Testis (tissue), 3 donors: Measurements from ENCODE around the gene TJP1. TPM values are rescaled to one million over a fixed set of nuclear protein-coding genes. Genes with fewer than 3 reads are reported as not detected.

Source experiments
- DNase-seq: peaks from one replicate; pipeline ENCODE4 v3.0.0-alpha.2; 2019
- H3K27ac ChIP-seq, 2 donors: fragments of 200-600 bp; sonication (generic); one replicate each; pipeline ENCODE4 v1.5.1; 2019
- H3K27me3 ChIP-seq: fragments of 200-600 bp; sonication (generic); one replicate; pipeline ENCODE4 v1.5.1; 2019
- H3K36me3 ChIP-seq: fragments of 200-600 bp; sonication (generic); one replicate; pipeline ENCODE4 v1.5.1; 2017; ENCODE audit warnings: low read depth; ENCODE audit errors: missing control alignments
- H3K4me1 ChIP-seq: fragments of 200-600 bp; sonication (generic); one replicate; pipeline ENCODE4 v1.5.1; 2019
- H3K4me3 ChIP-seq, 2 donors: fragments of 200-600 bp; sonication (generic); one replicate each; pipeline ENCODE4 v1.5.1; 2017 to 2019
- H3K9me3 ChIP-seq: fragments of 200-600 bp; sonication (generic); one replicate; pipeline ENCODE4 v1.5.1; 2017
- POLR2A ChIP-seq: fragments of 450-650 bp; IDR thresholded peaks from one replicate; pipeline ENCODE4 v1.6.1; 2017; ENCODE audit warnings: antibody characterized with exemption, mild to moderate bottlenecking, moderate library complexity
- WGBS, 2 donors: methylation state at CpG; one replicate each; pipeline ENCODE4 v1.1.5; 2018; 5-methylcytosine and 5-hydroxymethylcytosine counted together
- intact Hi-C: fragments of 100-400 bp; cut with DNase I; formaldehyde crosslinking; loops from one replicate; pipeline ENCODE4 v1.15.1; 2023; ENCODE audit warnings: low total_unique reads
- polyA plus RNA-seq: library from polyadenylated mRNA; stranded (reverse); fragments of 350-450 nt; fragmentation: Illumina TruSeq; extraction: RNeasy Lipid Tissue Mini Kit (QIAGEN cat#74804); gene quantifications from one replicate; pipeline ENCODE4 v1.2.3, GENCODE V29; 2014; ENCODE audit warnings: low read depth, low replicate concordance; ENCODE audit not compliant: insufficient read depth
- total RNA-seq, 2 donors: library from RNA; depleted of rRNA; stranded (reverse); fragments of >200 nt; gene quantifications; one replicate each; pipeline ENCODE4 v1.2.3, GENCODE V29; 2016
- TF ChIP-seq, protein P1 (sequence below), 3 experiments: fragments of 450-650 bp in 2 of 3; fragments of 200-600 bp in 1 of 3; sonication (generic) in 1 of 3; IDR thresholded peaks; one replicate each; pipeline ENCODE4 v1.5.1; 2016 to 2019; ENCODE audit warnings: antibody characterized with exemption in 3 of 3, mild to moderate bottlenecking in 2 of 3, moderate library complexity in 1 of 3

Gene TJP1
- total and polyA plus RNA-seq, 3 donors from 2014 or later, result 102 to 315 (median 255) TPM

DNA sequence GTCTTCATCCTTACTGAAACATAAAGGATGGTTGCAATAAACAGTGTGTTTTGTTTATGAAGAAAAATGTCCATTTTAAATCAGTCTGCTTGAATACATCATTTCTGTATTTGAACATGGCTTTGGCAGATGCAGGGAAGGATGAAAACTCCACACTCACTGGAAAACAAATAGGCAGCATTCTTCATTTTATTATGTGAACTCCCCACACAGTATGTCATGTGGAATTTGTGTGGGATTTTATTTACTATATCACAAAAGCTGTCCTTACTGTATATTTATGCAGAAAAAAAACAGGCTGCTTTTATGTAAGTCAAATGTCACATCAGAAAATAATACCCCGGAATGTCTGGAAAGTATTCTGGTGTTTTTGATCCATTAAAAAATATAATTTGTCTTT lies 44.1 kb upstream of the TJP1 start:
- Histone ChIP-seq H3K9me3 (no peaks in the 10 kb centered on the region), H3K36me3 (no peaks in the 10 kb centered on the region), H3K27ac (no peak overlapping the region), H3K4me3 (no peak overlapping the region), H3K4me1 (peaks cover 59% of the 10 kb centered on the region), H3K27me3 (no peaks in the 10 kb centered on the region)
- WGBS, 2 donors, result 88% methylated on average over 1 of the region's 1 CpG
- DNase-seq, result no peak
- TF ChIP-seq, protein P1, sequence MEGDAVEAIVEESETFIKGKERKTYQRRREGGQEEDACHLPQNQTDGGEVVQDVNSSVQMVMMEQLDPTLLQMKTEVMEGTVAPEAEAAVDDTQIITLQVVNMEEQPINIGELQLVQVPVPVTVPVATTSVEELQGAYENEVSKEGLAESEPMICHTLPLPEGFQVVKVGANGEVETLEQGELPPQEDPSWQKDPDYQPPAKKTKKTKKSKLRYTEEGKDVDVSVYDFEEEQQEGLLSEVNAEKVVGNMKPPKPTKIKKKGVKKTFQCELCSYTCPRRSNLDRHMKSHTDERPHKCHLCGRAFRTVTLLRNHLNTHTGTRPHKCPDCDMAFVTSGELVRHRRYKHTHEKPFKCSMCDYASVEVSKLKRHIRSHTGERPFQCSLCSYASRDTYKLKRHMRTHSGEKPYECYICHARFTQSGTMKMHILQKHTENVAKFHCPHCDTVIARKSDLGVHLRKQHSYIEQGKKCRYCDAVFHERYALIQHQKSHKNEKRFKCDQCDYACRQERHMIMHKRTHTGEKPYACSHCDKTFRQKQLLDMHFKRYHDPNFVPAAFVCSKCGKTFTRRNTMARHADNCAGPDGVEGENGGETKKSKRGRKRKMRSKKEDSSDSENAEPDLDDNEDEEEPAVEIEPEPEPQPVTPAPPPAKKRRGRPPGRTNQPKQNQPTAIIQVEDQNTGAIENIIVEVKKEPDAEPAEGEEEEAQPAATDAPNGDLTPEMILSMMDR (IDR thresholded peaks at IDR 0.05), result no peak
- TF ChIP-seq POLR2A, result no peak
- intact Hi-C loops, result no loop called here

DNA sequence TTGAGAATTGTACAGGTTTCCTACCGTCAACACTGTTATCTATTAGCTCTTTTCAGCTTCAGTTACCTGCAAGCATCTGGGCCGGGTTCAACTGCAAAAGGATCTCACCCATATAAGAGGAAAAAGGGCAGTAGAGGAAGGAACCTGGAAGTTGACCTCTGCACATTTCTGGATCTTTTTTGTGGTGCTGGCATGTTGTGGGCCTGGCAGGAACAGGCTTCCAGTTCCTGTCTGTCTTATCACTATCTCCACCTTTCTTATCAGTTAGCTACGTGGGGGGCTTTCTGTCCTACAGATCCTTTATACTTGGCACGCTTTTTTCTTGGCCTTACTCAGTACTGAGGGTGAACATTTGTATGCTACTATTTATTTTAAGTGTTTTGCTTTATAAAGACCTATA lies 42.2 kb upstream of the TJP1 start:
- intact Hi-C loops, result no loop called here
- TF ChIP-seq POLR2A, result no peak
- TF ChIP-seq, protein P1 (IDR thresholded peaks at IDR 0.05), result no peak
- H3K4me1 ChIP-seq, result peaks cover 49% of the 10 kb centered on the region
- H3K9me3 ChIP-seq, result no peaks in the 10 kb centered on the region
- H3K36me3 ChIP-seq, result no peaks in the 10 kb centered on the region
- no peak for DNase-seq
- H3K27me3 ChIP-seq, result no peaks in the 10 kb centered on the region
- WGBS, 2 donors, result 51 to 60% methylated on average over 4 of the region's 4 CpGs
- peak overlapping the region; percentile 35 to 74 for H3K27ac ChIP-seq
- no peak overlapping the region for H3K4me3 ChIP-seq

DNA sequence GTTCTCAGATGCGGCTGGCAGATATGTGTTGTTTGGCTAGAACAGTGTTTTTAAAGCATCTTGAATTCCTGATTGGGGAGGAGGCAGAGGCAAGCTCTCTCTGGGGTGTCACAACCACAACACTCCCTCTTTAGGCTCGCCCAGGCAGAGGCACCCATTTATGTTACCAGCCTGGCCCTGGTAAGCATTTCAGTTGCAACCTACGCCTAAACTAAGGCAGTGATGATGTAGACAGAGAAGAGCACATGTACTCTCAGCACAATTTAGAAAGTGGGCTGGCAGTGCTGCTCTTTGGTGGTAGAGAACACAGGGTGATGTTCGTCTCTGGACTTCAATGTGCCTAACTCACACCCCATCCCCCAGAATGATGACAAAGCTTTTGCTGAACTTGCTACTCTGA lies 41.2 kb upstream of the TJP1 start:
- no peaks in the 10 kb centered on the region for H3K9me3 ChIP-seq
- 65 to 72% methylated on average over 4 of the region's 4 CpGs for WGBS, 2 donors
- peaks cover 40% of the 10 kb centered on the region for H3K4me1 ChIP-seq
- no peak for DNase-seq
- peak overlapping the region; percentile 34 to 59 for H3K27ac ChIP-seq
- intact Hi-C loops, result no loop called here
- TF ChIP-seq, protein P1 (IDR thresholded peaks at IDR 0.05), result no peak
- TF ChIP-seq POLR2A, result no peak
- no peaks in the 10 kb centered on the region for H3K27me3 ChIP-seq
- no peaks in the 10 kb centered on the region for H3K36me3 ChIP-seq
- no peak overlapping the region for H3K4me3 ChIP-seq

DNA sequence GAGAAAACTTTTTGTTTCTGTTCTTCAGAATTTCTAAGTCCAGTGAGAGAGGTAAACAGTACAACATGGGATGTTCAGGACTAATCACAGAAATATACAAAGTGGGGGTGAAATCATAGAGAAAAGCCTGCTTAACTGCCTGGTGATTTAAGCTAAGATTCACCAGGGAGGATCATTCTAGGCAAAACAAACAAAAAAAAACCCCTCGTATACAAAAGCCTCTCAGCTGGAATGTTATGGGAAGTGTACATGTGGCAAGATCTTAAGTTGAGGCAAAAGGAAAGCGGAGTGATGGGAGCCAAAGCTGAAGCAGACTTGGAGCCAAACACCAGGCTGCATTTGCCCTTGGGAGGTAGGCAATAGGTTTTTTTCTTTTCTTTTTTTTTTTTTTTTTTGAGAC lies 40.0 kb upstream of the TJP1 start:
- WGBS, 2 donors, result 81 to 84% methylated on average over 2 of the region's 2 CpGs
- H3K27ac ChIP-seq, result no peak overlapping the region

DNA sequence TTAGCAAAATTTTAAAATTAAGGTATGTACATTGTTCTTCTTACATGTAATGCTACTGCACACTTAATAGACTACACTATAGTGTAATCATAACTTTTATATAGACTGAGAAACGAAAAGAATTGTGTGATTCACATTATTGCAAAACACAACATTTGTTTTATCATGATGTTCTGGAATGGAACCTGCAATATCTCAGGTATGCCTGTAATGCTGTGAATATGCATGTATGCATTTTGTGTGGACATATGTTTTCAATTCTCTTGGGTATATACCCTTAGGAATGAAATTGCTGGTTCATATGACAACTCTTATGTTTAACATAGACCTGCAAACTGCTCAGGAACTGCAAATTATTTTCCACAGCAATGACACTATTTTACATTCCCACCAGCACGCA lies 38.6 kb upstream of the TJP1 start:
- peaks cover 31% of the 10 kb centered on the region for H3K4me1 ChIP-seq
- WGBS, 2 donors, result 87 to 88% methylated on average over 2 of the region's 2 CpGs
- H3K9me3 ChIP-seq, result no peaks in the 10 kb centered on the region
- no peak overlapping the region for H3K4me3 ChIP-seq
- H3K27ac ChIP-seq, result no peak overlapping the region
- no peaks in the 10 kb centered on the region for H3K27me3 ChIP-seq
- no peaks in the 10 kb centered on the region for H3K36me3 ChIP-seq
- TF ChIP-seq, protein P1 (IDR thresholded peaks at IDR 0.05), result no peak
- TF ChIP-seq POLR2A, result no peak
- intact Hi-C loops, result no loop called here
- DNase-seq, result no peak

More for the DNA sequence above, 40.0 kb upstream of the TJP1 start:
- Histone ChIP-seq H3K27me3 (no peaks in the 10 kb centered on the region), H3K4me3 (no peak overlapping the region), H3K9me3 (no peaks in the 10 kb centered on the region), H3K36me3 (no peaks in the 10 kb centered on the region), H3K4me1 (peaks cover 36% of the 10 kb centered on the region)
- no peak for DNase-seq
- intact Hi-C loops, result no loop called here
- no peak for TF ChIP-seq POLR2A
- TF ChIP-seq, protein P1 (IDR thresholded peaks at IDR 0.05), result no peak
